Mucosa of descending colon (tissue), 3 donors: ENCODE results near the gene NCL. TPM values are rescaled to one million over a fixed set of nuclear protein-coding genes. Genes with fewer than 3 reads are reported as not detected.
"Not testable (repeated sequence)": the region's sequence is repeated elsewhere in the genome, so short reads cannot be mapped to it uniquely, and the experiment has no call there.

Experiments
- ATAC-seq: fragments of 200-7000 bp; cut with Tn5 transposase; one replicate; pipeline ENCODE4 v1.9.1; 2020; ENCODE audit warnings: mild to moderate bottlenecking, moderate library complexity
- DNase-seq, 3 donors: peaks; one replicate each; pipeline ENCODE4 v3.0.0-alpha.2; 2020
- H3K36me3 ChIP-seq: fragments of 200-600 bp; one replicate; pipeline ENCODE4 v1.8.0; 2021; ENCODE audit warnings: low read depth, mild to moderate bottlenecking
- H3K4me1 ChIP-seq: fragments of 200-600 bp; one replicate; pipeline ENCODE4 v1.8.0; 2021; ENCODE audit warnings: low read depth, mild to moderate bottlenecking
- H3K4me3 ChIP-seq: fragments of 200-600 bp; one replicate; pipeline ENCODE4 v1.8.0; 2021; ENCODE audit warnings: mild to moderate bottlenecking
- H3K9me3 ChIP-seq: fragments of 200-600 bp; one replicate; pipeline ENCODE4 v1.8.0; 2021; ENCODE audit warnings: mild to moderate bottlenecking
- CTCF ChIP-seq: fragments of 200-600 bp; IDR thresholded peaks from one replicate; pipeline ENCODE4 v1.8.0; 2022; ENCODE audit warnings: antibody characterized with exemption, mild to moderate bottlenecking
- intact Hi-C, 2 donors: fragments of 100-400 bp; cut with DNase I in 1 of 2; cut with micrococcal nuclease in 1 of 2; formaldehyde crosslinking; loops; one replicate each; pipeline versions ENCODE4 v1.11.0 to v1.11.1; 2022; cut with DNase I, micrococcal nuclease
- total RNA-seq, 3 donors: library from RNA; stranded (reverse); fragmentation: NEBNext Ultra II Directional in 2 of 3; extraction: Animal tissue kit (Norgen Biotek cat#: 25700) in 2 of 3; gene quantifications; one replicate each; pipeline versions ENCODE4 v1.2.1 to v1.2.4, GENCODE V29; 2021 to 2023
- donor health status: DM: no; HTN: no; CAD: no; lungs with moderate emphysema.
- donor health status: DM: no; HTN: no; CAD: no.
- donor health status: DM: no; HTN: yes; CAD: no.

Gene NCL
- total RNA-seq, 3 donors from 2014 or later, result 239 to 369 (median 328) TPM

- H3K4me1 ChIP-seq, result peaks cover 25% of the 10 kb centered on the region
- TF ChIP-seq CTCF, result no peak
- no peak overlapping the region for H3K4me3 ChIP-seq
Measured at GRCh38 chr2:231461516-231461971, 2.7 kb downstream of the NCL start.

DNA sequence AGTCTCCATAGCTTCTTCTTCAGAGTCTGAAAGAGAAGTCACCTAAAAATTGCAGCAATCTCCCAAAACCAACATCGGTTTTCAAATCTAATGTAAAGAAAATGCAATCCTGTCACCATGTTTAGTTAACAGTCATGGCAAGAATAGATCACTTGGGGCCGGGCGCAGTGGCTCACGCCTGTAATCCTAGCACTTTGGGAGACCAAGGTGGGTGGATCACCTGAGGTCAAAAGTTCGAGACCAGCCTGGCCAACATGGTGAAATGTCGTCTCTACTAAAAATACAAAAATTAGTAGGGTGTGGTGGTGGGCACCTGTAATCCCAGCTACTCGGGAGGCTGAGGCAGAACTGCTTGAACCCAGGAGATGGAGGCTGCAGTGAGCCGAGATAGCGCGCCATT is 3.4 kb downstream of the NCL start:
- not testable (repeated sequence) for ATAC-seq, DNase-seq, H3K4me3 ChIP-seq, H3K9me3 ChIP-seq
- intact Hi-C loops, result loop anchor here in 1 of 2 donors (10.0 kb wide), 1 partner anchor 54 kb away; no protein-coding TSS in a partner anchor
- H3K36me3 ChIP-seq, result peaks cover 25% of the 10 kb centered on the region
- peaks cover 25% of the 10 kb centered on the region for H3K4me1 ChIP-seq

More at GRCh38 chr2:231461516-231461971, 2.7 kb downstream of the NCL start:
- ATAC-seq (no peak), DNase-seq (no peak)
- Histone ChIP-seq H3K36me3 (peaks cover 20% of the 10 kb centered on the region), H3K9me3 (no peaks in the 10 kb centered on the region)
- intact Hi-C loops, result loop anchor here in 1 of 2 donors (10.0 kb wide), 1 partner anchor 53 kb away; no protein-coding TSS in a partner anchor

DNA sequence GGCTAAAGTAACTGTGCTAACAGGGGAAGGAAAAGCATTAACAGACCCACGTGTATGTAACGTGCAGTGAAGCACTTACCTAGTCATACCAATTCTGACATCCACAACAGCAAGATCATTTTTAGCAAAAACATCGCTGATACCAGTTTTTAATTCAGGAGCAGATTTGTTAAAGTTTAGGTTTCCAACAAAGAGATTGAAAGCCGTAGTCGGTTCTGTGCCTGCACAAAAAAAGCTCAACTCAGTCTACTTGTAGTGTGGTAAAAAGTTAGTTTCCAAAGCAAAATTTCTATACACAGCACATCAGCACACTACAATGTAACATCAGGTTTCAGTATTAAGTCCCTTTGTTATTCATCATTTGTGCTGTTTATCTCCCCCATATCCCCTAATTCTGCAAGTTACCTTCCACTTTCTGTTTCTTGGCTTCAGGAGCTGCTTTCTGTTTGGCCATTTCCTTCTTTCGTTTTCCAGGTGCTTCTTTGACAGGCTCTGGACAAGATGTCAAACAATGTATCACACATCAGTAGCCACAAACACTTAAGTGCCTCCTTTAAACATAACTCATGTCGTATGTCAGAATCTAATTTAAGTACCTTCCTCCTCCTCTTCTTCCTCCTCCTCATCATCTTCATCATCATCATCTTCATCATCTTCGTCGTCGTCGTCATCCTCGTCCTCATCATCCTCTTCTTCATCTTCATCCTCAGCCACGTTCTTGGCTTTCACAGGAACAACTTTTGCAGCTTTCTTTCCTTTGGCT is 4.0 kb downstream of the NCL start:
- H3K4me3 ChIP-seq, result no peak overlapping the region
- intact Hi-C loops, result loop anchor here in 1 of 2 donors (10.0 kb wide), 1 partner anchor 55 kb away; no protein-coding TSS in a partner anchor
- ATAC-seq (no peak), DNase-seq (no peak)
- H3K36me3 ChIP-seq, result peaks cover 25% of the 10 kb centered on the region
- TF ChIP-seq CTCF, result no peak
- H3K4me1 ChIP-seq, result peaks cover 21% of the 10 kb centered on the region
- no peaks in the 10 kb centered on the region for H3K9me3 ChIP-seq

GRCh38 chr2:231458368-231458767 is 5.9 kb downstream of the NCL start:
- TF ChIP-seq CTCF, result no peak
- Histone ChIP-seq H3K36me3 (peaks cover 38% of the 10 kb centered on the region), H3K9me3 (no peaks in the 10 kb centered on the region), H3K4me1 (peaks cover 18% of the 10 kb centered on the region), H3K4me3 (no peak overlapping the region)
- no peak for DNase-seq
- intact Hi-C loops, result no loop called here
- no peak for ATAC-seq

DNA sequence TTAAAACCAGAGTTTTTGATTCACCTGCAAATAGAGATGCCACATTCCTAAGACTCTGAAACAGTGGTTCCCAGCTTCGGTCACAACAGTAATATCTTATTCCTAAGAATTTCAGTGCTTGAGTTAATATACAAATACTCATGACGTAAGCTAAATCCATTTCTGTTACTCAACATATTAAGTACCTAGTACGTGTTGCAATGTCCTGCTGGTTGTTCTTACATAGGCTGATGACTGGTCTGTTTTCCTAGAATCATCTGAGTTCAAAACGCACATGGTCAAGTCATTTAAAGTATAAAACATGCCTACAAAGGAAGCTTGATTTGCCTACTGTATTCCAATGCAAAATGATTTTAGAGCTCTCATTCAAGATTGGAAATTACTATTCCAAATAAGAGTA is 7.2 kb downstream of the NCL start:
- no peak for TF ChIP-seq CTCF
- ATAC-seq (no peak), DNase-seq (no peak)
- Histone ChIP-seq H3K9me3 (no peaks in the 10 kb centered on the region), H3K4me3 (no peak overlapping the region), H3K4me1 (peaks cover 6% of the 10 kb centered on the region), H3K36me3 (peaks cover 38% of the 10 kb centered on the region)
- intact Hi-C loops, result no loop called here

GRCh38 chr2:231456295-231457004 is 7.8 kb downstream of the NCL start:
- no peak for DNase-seq
- H3K4me1 ChIP-seq, result peaks cover 9% of the 10 kb centered on the region
- intact Hi-C loops, result no loop called here
- H3K36me3 ChIP-seq, result peaks cover 38% of the 10 kb centered on the region
- H3K9me3 ChIP-seq, result no peaks in the 10 kb centered on the region
- ATAC-seq, result no peak
- no peak for TF ChIP-seq CTCF
- no peak overlapping the region for H3K4me3 ChIP-seq
